ENCODE measurements around the gene LARGE1.

Gene LARGE1

GRCh38 chr22:33817512-33818127 lies 102.7 kb downstream of the LARGE1 start:
- no peak for DNase-seq (ENCODE audit: low read depth)

- DNase-seq (ENCODE audit: low read depth) = no peak
Observed at GRCh38 chr22:33812360-33812977, 107.8 kb downstream of the LARGE1 start.

DNA sequence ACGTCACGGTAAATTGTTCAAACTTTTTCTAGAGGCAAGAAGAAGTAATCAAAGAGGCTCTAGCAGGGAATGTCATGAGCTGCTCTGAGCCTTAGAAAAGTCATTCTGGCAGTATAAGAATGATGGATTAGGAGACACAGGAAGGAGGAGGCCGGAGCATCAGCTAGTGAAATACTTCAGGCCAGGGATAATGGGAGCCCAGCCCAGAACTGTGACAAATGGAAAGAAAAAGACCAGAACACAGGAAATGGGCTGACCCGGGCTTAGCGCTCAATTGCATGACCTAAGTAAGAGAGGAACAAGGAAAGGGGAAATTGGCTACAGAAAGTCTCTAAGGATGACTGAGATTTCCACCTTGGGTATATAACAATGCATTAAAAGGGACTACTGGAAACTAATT lies 108.6 kb downstream of the LARGE1 start:
- DNase-seq (ENCODE audit: low read depth) = no peak

- DNase-seq (ENCODE audit: low read depth) = no peak
Observed at GRCh38 chr22:33811208-33811607, 109.1 kb downstream of the LARGE1 start.

GRCh38 chr22:33807470-33807869 lies 112.8 kb downstream of the LARGE1 start:
- no peak for DNase-seq (ENCODE audit: low read depth)

GRCh38 chr22:33806191-33806590 lies 114.1 kb downstream of the LARGE1 start:
- DNase-seq (ENCODE audit: low read depth) = no peak

GRCh38 chr22:33803371-33804282 lies 116.6 kb downstream of the LARGE1 start:
- no peak for DNase-seq (ENCODE audit: low read depth)

GRCh38 chr22:33798401-33798800 lies 121.9 kb downstream of the LARGE1 start:
- no peak for DNase-seq (ENCODE audit: low read depth)

DNA sequence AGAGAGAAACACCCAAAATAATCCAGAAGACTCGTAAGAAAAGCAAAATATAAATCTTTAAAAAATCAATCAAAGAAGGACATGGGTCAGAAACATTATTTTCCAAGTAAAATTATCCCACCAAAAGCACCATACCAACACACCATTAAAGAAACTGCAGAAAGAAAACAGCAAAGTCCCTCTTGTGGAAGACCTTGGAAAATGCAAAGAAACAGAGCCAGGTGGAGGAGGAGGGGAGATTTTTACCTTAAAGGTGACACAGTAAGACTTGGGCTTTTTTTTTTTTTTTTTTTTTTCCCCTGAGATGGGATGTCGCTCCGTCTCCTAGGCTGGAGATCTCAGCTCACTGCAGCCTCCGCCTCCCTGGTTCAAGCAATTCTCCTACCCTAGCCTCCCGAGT lies 123.8 kb downstream of the LARGE1 start:
- DNase-seq (ENCODE audit: low read depth) = no peak

DNA sequence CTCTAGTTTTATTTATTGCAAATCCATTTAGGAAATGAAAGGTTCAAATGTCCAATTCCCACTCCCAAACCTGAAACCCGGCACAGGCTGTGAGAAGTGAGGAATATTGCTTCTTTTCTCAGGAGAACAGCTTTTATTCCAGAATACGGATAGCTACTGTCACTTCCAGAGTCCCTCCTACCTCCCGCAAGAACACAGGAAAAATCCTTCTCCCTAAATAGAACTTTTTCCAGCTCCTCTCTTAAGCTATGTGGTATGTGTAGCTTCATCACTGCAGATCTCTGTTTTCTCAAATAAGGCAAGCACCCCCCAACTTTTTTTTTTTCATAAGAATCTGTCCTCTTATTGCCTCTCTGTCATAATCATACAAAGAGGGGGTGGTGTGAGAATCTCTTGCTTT lies 126.8 kb downstream of the LARGE1 start:
- no peak for DNase-seq (ENCODE audit: low read depth)

- no peak for DNase-seq (ENCODE audit: low read depth)
Observed at GRCh38 chr22:33792832-33793231, 127.4 kb downstream of the LARGE1 start.

DNA sequence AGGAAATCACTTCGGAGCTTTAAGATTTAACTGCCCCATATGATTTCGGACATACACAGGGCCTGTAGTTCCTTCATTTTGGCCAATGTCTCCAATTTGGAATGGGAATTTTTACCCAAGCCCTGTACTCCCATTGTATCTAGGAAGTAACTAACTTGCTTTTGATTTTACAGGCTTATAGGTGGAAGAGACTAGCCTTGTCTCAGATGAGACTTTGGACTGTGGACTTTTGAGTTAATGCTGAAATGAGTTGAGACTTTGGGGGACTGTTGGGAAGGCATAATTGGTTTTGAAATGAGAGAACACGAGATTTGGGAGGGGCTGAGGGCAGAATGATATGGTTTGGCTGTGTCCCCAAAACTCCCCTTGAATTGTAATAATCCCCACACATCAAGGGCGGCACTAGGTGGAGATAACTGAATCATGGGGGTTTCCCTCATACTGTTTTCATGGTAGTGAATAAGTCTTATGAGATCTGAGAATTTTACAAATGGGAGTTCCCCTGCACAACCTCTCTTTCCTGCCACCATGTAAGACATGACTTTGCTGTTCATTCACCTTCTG lies 130.5 kb downstream of the LARGE1 start:
- DNase-seq (ENCODE audit: low read depth) = no peak

- no peak for DNase-seq (ENCODE audit: low read depth)
Observed at GRCh38 chr22:33788927-33789326, 131.3 kb downstream of the LARGE1 start.

DNA sequence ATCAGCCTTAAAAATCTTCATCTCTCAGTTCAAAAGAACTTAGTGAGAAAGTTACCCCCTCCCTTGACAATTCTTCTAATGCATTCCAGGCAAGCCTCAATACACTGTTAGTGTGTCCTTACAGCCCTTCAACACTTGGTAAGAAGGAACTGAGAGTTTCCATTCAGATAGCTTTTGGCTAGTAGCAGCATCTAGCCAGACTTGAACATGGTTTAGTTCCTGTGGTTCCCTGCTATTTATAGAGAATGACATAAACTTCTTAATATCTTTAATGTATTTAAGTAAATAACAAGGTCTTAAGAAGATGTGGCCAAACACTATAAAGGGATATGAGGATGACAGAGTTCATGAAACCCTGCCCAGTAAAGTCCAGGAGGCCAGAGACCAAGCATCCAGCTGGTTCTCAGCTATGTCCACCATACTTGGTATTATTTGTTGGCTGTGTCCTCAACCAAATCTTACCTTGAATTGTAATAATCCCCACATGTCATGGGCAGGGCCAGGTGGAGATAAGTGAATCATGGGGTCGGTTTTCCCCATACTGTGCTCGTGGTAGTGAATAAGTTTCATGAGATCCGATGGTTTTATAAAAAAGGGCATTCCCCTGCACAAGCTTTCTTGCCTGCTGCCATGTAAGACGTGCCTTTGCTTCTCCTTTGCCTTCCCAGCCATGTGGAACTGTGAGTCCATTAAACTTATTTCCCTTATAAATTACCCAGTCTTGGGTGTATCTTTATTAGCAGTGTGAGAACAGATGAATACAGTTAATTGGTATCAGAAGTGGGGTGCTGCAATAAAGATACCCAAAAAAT lies 132.4 kb downstream of the LARGE1 start:
- no peak for DNase-seq (ENCODE audit: low read depth)

DNA sequence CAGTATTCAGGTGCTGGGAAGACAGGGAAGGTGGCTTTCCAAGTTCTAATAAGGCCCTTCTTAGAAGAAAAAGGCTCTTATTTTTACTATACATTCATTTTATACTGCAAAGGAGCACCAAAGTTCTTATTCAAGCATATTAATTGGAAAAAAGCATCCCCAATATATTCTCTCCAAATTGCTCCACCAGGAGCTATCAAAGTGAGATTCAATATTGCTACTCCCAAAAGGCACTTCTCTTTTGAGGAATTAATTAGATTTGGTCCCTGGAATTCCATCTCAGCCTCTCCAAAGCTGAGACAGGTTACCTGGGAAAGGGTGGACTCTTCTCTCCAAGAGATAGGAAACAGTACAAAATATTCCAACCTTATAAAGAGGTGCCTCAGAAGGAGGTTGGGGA lies 134.1 kb downstream of the LARGE1 start:
- DNase-seq (ENCODE audit: low read depth) = no peak

DNA sequence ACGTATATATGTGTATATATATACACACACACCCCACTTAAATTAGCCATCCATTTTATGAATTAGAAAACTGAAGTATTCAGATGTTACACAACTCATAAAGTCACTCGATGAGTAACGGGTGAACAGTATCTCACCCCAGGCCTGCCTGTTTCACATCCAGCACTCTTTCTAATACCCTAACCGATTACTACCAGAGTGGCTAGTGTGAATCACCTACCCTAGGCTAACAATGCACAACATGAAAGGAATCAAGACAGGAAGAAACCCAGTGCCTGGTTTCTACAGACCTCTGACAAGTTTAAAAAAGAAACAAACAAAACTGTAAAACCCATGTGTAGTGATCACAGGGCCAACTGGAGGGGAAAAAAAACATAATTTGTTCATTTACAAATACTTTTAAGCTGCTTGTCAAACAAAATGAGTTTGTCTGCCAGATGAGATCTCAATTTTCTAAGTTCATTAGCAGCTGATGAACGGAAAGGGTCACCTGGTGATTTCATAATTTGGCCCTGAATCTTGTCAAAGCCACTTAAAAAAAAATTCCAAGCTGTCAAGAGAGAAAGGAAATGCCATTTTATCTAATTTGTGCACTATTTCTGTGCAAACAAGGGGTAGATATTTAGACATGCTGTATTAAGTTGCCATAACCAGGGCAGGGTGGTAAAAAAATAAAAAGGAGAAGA lies 134.8 kb downstream of the LARGE1 start:
- no peak for DNase-seq (ENCODE audit: low read depth)

DNA sequence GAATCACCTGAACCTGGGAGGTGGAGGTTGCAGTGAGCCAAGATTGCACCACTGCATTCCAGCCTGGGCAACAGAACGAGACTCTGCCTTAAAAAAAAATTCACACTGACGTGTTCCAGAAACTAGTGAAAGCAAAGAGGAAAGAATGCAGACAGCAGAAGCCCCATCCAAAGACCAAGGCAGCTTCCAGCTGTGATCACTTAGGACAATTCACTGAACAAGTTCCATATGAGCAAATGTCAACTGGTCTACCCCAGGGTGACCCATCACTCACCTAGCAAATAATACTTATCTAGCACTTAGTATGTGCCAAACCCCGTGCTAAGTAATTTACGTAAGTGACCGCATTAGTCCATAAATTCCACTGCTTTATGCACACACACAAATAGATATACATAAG lies 138.9 kb downstream of the LARGE1 start:
- DNase-seq (ENCODE audit: low read depth) = no peak

DNA sequence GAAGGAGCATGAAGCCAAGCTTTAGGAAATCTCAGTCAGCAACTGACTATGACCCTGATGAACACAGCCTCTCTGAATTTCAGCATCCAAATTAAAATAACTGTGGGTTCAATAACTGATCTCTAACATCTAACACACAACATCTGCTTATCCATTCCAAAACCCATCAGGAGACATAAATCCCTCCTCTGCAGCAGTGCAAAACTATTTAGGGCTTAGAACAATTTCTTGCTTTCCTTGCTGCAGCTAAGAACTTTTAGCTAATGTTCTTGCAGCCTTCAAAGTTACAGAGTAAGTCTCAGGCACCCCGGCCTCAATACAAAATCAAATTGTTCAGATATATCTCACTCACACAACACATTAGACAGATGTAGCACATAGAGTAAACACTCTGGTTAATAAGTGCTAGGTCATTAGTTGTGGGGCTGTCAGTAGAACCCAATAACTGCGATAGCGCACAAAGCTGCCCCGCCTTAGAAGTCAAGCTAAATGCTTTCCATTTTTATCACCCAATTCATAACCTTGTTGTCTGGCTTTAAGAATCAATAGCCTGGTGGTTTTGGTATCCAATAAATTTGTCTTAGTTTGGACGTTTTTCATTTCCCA lies 139.6 kb downstream of the LARGE1 start:
- no peak for DNase-seq (ENCODE audit: low read depth)

DNA sequence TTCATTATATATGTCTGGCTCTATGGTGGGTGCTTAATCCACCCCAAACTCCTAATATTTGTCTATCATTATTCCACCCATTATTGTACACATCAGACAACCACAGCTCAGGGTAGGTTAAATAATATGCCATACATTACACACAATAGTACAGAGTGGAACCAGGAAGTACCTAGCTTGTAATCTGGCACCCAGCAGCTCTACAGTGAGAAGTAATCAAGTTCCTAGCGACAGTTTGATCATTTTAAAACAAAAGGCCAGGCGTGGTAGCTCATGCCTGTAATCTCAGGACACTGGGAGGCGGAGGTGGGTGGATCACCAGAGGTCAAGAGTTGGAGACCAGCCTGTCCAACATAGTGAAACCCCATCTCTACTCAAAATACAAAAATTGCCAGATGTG lies 141.0 kb downstream of the LARGE1 start:
- no peak for DNase-seq (ENCODE audit: low read depth)

DNA sequence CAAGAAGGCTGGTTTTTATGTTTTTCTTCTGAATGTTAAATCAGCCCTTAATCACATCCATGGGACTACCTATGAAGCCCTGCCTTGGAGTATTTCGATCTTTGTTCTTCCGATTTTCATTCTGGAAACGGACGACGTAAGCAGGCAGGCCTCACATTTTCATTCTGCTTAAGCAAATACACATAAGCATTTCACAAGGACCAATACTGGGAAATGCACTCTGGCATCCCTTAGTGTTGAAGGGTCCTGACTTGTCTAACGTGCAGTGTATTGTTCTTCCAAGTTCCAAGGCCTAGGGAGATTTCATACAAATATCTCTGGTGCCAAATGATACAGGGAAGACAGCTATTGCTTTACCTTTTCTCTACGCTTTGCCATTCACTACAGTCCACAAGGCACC lies 143.8 kb downstream of the LARGE1 start:
- no peak for DNase-seq (ENCODE audit: low read depth)

DNA sequence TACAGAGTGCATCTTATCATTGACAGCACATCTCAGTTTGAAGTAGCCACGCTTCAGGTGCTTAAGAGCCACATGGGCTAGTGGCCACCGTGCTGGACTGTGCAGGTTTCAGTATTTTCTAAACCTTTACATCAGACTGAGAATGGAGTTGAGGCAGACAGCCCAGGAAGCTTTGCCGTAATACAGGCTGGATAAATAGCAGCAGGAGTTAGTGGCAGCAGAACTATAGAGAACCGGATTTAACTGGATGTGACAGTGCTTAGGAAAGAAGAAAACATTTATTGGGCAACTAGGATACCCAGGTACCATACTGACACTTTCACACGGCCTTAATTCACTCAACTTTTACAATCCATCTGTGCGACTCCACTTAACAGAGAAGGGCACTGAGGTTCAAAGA lies 145.5 kb downstream of the LARGE1 start:
- DNase-seq (ENCODE audit: low read depth) = no peak

All from stimulated activated CD8-positive, alpha-beta memory T cell treated with anti-CD3 and anti-CD28 coated beads, Interleukin-15, amount 100 ng/mL, for 24 hours (primary cell).